GM12891 (cell line): ENCODE results near the gene HJURP.

Experiments used
- PAX5 ChIP-seq: IDR thresholded peaks from 2 replicates; pipeline ENCODE4 v1.6.1; 2011; ENCODE audit warnings: low read length, moderate library complexity, mild to moderate bottlenecking; ENCODE audit not compliant: insufficient read depth, severe bottlenecking
- POLR2A ChIP-seq: IDR thresholded peaks from 2 replicates; pipeline ENCODE4 v1.6.1; 2011; ENCODE audit warnings: low read depth, low read length, control low read depth
- POLR2AphosphoS5 ChIP-seq: IDR thresholded peaks from 2 replicates; pipeline ENCODE4 v1.6.1; 2011; ENCODE audit warnings: low read depth, low read length, control low read depth
- POU2F2 ChIP-seq: IDR thresholded peaks from 2 replicates; pipeline ENCODE4 v1.6.1; 2011; ENCODE audit warnings: low read depth, mild to moderate bottlenecking, control low read depth, low read length, moderate library complexity
- SPI1 ChIP-seq: IDR thresholded peaks from 2 replicates; pipeline ENCODE4 v1.6.1; 2011; ENCODE audit warnings: low read depth, low read length, control low read depth
- TAF1 ChIP-seq: IDR thresholded peaks from 2 replicates; pipeline ENCODE4 v1.6.1; 2011; ENCODE audit warnings: low read depth, low read length, control low read depth

DNA sequence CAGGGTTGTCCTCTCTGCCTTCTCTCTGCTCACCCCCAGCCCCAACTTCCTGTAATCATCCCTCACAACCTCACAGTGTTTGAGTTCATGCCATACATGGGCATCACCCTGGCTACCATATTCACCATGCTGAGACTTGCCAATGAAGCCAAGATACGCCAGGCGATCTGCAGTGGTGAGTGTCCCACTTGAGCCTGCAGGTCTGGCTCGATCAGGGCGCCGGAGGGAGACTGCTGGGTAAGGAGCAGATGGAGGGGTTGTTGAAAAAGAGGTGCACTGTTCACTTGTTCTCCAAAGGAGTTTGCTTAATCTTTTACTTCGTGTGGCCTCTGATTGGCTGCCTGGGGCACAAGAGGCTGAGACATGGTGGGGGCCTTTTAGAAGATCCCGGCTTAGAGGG lies 61.6 kb downstream of the HJURP start:
- TF ChIP-seq POLR2A (no peak), TAF1 (no peak), POLR2AphosphoS5 (no peak), SPI1 (no peak), POU2F2 (no peak), PAX5 (no peak)
